ENCODE results near the gene LRRFIP1.
"Not testable (repeated sequence)": the region's sequence is repeated elsewhere in the genome, so short reads cannot be mapped to it uniquely, and the experiment has no call there.

Gene LRRFIP1
- 164 to 211 reads per million in 2 donors for total RNA-seq

- no peak for DNase-seq
These were observed at the start of gene LRRFIP1 for GRCh38 chr2:237627441-237628246. Gene LRRFIP1 (plus strand): TSS chr2:237627587. CDS start chr2:237627645, 58 bp downstream.

- no peak for DNase-seq
These were observed 49.2 kb upstream of the LRRFIP1 start for GRCh38 chr2:237577956-237578870.

GRCh38 chr2:237581326-237581725 is 46.1 kb upstream of the LRRFIP1 start:
- DNase-seq, result no peak

- no peak for DNase-seq
These were observed 45.3 kb upstream of the LRRFIP1 start for GRCh38 chr2:237581751-237582746.

- no peak for DNase-seq
These were observed 43.7 kb upstream of the LRRFIP1 start for GRCh38 chr2:237583385-237584295.

GRCh38 chr2:237585590-237586221 is 41.7 kb upstream of the LRRFIP1 start:
- DNase-seq, result no peak

- no peak for DNase-seq
These were observed 39.2 kb upstream of the LRRFIP1 start for GRCh38 chr2:237588044-237588696.

- DNase-seq, result no peak
These were observed 36.9 kb upstream of the LRRFIP1 start, which contains the start of gene RAB17 for GRCh38 chr2:237590272-237591140. Gene RAB17 (minus strand): TSS chr2:237590734. CDS start chr2:237586154, 4,580 bp downstream.

- no peak for DNase-seq
These were observed 36.1 kb upstream of the LRRFIP1 start for GRCh38 chr2:237591141-237591881.

- no peak for DNase-seq
These were observed 34.9 kb upstream of the LRRFIP1 start for GRCh38 chr2:237592425-237592980.

GRCh38 chr2:237593036-237593435 is 34.4 kb upstream of the LRRFIP1 start:
- DNase-seq, result no peak

- DNase-seq, result no peak
These were observed 33.6 kb upstream of the LRRFIP1 start for GRCh38 chr2:237593596-237594320.

GRCh38 chr2:237594514-237594871 is 32.9 kb upstream of the LRRFIP1 start:
- DNase-seq, result no peak

- not testable (repeated sequence) for DNase-seq
These were observed 31.4 kb upstream of the LRRFIP1 start for GRCh38 chr2:237595829-237596519.

- no peak for DNase-seq
These were observed 30.7 kb upstream of the LRRFIP1 start for GRCh38 chr2:237596520-237597195.

All from activated gamma-delta T cell (primary cell).